HepG2 (cell line): Measurements from ENCODE around the gene PRR5L. TPM values are rescaled to one million over a fixed set of nuclear protein-coding genes. Genes with fewer than 3 reads are reported as not detected.

ENCODE experiments used
- ATAC-seq: fragments of 200-7000 bp; cut with Tn5 transposase; 3 replicates; pipeline ENCODE4 v1.9.1; 2020; ENCODE audit warnings: mild to moderate bottlenecking, moderate library complexity
- BruUV-seq: library from RNA; stranded (reverse); fragments of 400-500 nt; replicated peaks from 2 replicates; lab custom pipeline; 2021; lab: Mats Ljungman, UMichigan
- CTCF ChIA-PET: fragments of 300-600 bp; formaldehyde crosslinking; extraction: SDS; loops from one replicate; lab custom pipeline; 2021; ENCODE audit warnings: low total read pairs, inconsistent platforms, low intra/inter-chr PET ratio; lab: Yijun Ruan, JAX
- POLR2A ChIA-PET: fragments of 350-600 bp; sonication (Branson Sonifier 250); formaldehyde crosslinking; loops from one replicate; lab custom pipeline; 2020; ENCODE audit warnings: antibody characterized with exemption, inconsistent platforms; lab: Yijun Ruan, JAX
- DNase-seq: peaks from one replicate; pipeline ENCODE4 v3.0.0-alpha.2; 2015; ENCODE audit warnings: low spot score
- FAIRE-seq: peaks from 3 replicates; lab custom pipeline; 2011; peaks lifted over from hg19 to GRCh38; lab: Jason Lieb, UNC
- H2AFZ ChIP-seq: one replicate; pipeline ENCODE4 v1.6.1; 2011; ENCODE audit warnings: low read length, inconsistent platforms
- H3K27ac ChIP-seq: fragments of 300-600 bp; 3 replicates; pipeline ENCODE4 v1.8.0; 2011; ENCODE audit warnings: mixed run types, mild to moderate bottlenecking, mixed read lengths, low read length, inconsistent platforms; ENCODE audit not compliant: insufficient read depth; ENCODE audit errors: extremely low read length
- H3K27me3 ChIP-seq, 2 experiments: fragments of 200-600 bp in 1 of 2; 2 replicates in 1 of 2; 3 replicates in 1 of 2; pipeline versions ENCODE4 v1.6.0 to v1.8.0; 2011; ENCODE audit warnings: low read length in 2 of 2, mild to moderate bottlenecking in 2 of 2, moderate library complexity in 2 of 2, inconsistent platforms in 1 of 2; ENCODE audit not compliant: insufficient read depth in 2 of 2, control insufficient read depth in 1 of 2
- H3K36me3 ChIP-seq, 2 experiments: fragments of 200-600 bp in 1 of 2; replicated peaks in 1 of 2; 2 replicates in 1 of 2; 3 replicates in 1 of 2; pipeline versions ENCODE4 v1.5.1 to v1.8.0; 2011; ENCODE audit warnings: low read length in 2 of 2, inconsistent platforms in 1 of 2; ENCODE audit not compliant: insufficient read depth in 2 of 2, control insufficient read depth in 1 of 2
- H3K4me1 ChIP-seq: 2 replicates; pipeline ENCODE4 v1.5.1; 2012; ENCODE audit warnings: low read length, inconsistent platforms; ENCODE audit not compliant: insufficient read depth
- H3K4me2 ChIP-seq: 2 replicates; pipeline ENCODE4 v1.6.0; 2011; ENCODE audit warnings: low read depth, low read length, inconsistent platforms
- H3K4me3 ChIP-seq, 3 experiments: fragments of 200-600 bp in 1 of 3; sonication (generic), shearing (Covaris generic) in 1 of 3; replicated peaks in 1 of 3; 2 replicates each; pipeline ENCODE4 v1.5.1; 2011 to 2016; ENCODE audit warnings: low read length in 3 of 3, inconsistent platforms in 2 of 3, low read depth in 2 of 3, mild to moderate bottlenecking in 2 of 3, control low read depth in 1 of 3, mixed read lengths in 1 of 3; ENCODE audit not compliant: insufficient read depth in 1 of 3
- H3K79me2 ChIP-seq: one replicate; pipeline ENCODE4 v1.6.1; 2011; ENCODE audit warnings: low read length, inconsistent platforms; ENCODE audit not compliant: insufficient read depth
- H3K9ac ChIP-seq: 2 replicates; pipeline ENCODE4 v1.6.0; 2011; ENCODE audit warnings: mild to moderate bottlenecking, low read depth, low read length, inconsistent platforms; ENCODE audit not compliant: insufficient read depth
- H3K9me3 ChIP-seq: 2 replicates; pipeline ENCODE4 v1.5.1; 2012; ENCODE audit warnings: mild to moderate bottlenecking, low read length
- H4K20me1 ChIP-seq: 2 replicates; pipeline ENCODE4 v1.6.0; 2011; ENCODE audit warnings: inconsistent platforms, mild to moderate bottlenecking, low read length, moderate library complexity; ENCODE audit not compliant: insufficient read depth
- BORCS8-MEF2B ChIP-seq: sonication (generic); formaldehyde crosslinking; IDR thresholded peaks from 2 replicates; pipeline ENCODE4 v1.8.0; 2022; ENCODE audit warnings: mild to moderate bottlenecking, missing genetic modification reagents
- HOXD1 ChIP-seq: sonication (generic); formaldehyde crosslinking; IDR thresholded peaks from 2 replicates; pipeline ENCODE4 v1.5.0; 2020; ENCODE audit warnings: missing genetic modification reagents
- IKZF4 ChIP-seq: sonication (generic); formaldehyde crosslinking; IDR thresholded peaks from 2 replicates; pipeline ENCODE4 v1.5.1; 2020; ENCODE audit warnings: borderline replicate concordance, mild to moderate bottlenecking, low read depth, missing genetic modification reagents; ENCODE audit errors: not compliant biosample characterization
- JDP2 ChIP-seq: sonication (generic); formaldehyde crosslinking; IDR thresholded peaks from 2 replicates; pipeline ENCODE4 v1.8.1; 2022; ENCODE audit warnings: missing genetic modification reagents, borderline replicate concordance
- MIXL1 ChIP-seq: IDR thresholded peaks from 2 replicates; pipeline ENCODE4 v1.6.1; 2016
- NFE2 ChIP-seq: sonication (generic); formaldehyde crosslinking; IDR thresholded peaks from 2 replicates; pipeline ENCODE4 v1.4.0; 2020; ENCODE audit warnings: missing genetic modification reagents
- NR2F1 ChIP-seq, 2 experiments: fragments of 450-650 bp in 1 of 2; formaldehyde crosslinking in 1 of 2; IDR thresholded peaks; 2 replicates each; pipeline versions ENCODE4 v1.5.0 to v1.6.1; 2016 to 2020; ENCODE audit warnings: mild to moderate bottlenecking in 1 of 2, missing compliant biosample characterization in 1 of 2, missing genetic modification reagents in 1 of 2, moderate library complexity in 1 of 2
- NRL ChIP-seq: sonication (generic); formaldehyde crosslinking; IDR thresholded peaks from 2 replicates; pipeline ENCODE4 v1.5.0; 2020; ENCODE audit warnings: missing genetic modification reagents, mild to moderate bottlenecking, moderate library complexity, borderline replicate concordance
- POLR2A ChIP-seq, 2 experiments: IDR thresholded peaks; 2 replicates each; pipeline ENCODE4 v1.6.1; 2011; ENCODE audit warnings: low read depth in 2 of 2, low read length in 2 of 2, mild to moderate bottlenecking in 1 of 2, moderate library complexity in 1 of 2; ENCODE audit not compliant: insufficient read depth in 1 of 2
- RBFOX2 ChIP-seq: fragments of 200-400 bp; formaldehyde crosslinking; IDR thresholded peaks from 2 replicates; pipeline ENCODE4 v1.6.1; 2017; ENCODE audit warnings: low read depth, mild to moderate bottlenecking, low read length
- RXRB ChIP-seq: IDR thresholded peaks from 2 replicates; pipeline ENCODE4 v1.6.1; 2016; ENCODE audit warnings: borderline replicate concordance, missing genetic modification reagents, missing compliant biosample characterization
- STAG1 ChIP-seq: sonication (generic); formaldehyde crosslinking; IDR thresholded peaks from 2 replicates; pipeline ENCODE4 v1.4.0; 2020; ENCODE audit warnings: missing genetic modification reagents
- ZNF10 ChIP-seq: sonication (generic); formaldehyde crosslinking; IDR thresholded peaks from 2 replicates; pipeline ENCODE4 v1.4.0; 2020; ENCODE audit warnings: mild to moderate bottlenecking, low read depth, missing genetic modification reagents, borderline replicate concordance
- ZNF124 ChIP-seq: sonication (generic); formaldehyde crosslinking; IDR thresholded peaks from 2 replicates; pipeline ENCODE4 v1.4.0; 2020; ENCODE audit warnings: missing genetic modification reagents
- ZNF367 ChIP-seq: sonication (generic); formaldehyde crosslinking; IDR thresholded peaks from 2 replicates; pipeline ENCODE4 v1.4.0; 2020; ENCODE audit warnings: missing genetic modification reagents, borderline replicate concordance
- ZNF484 ChIP-seq: sonication (generic); formaldehyde crosslinking; IDR thresholded peaks from 2 replicates; pipeline ENCODE4 v1.5.1; 2020; ENCODE audit warnings: mild to moderate bottlenecking, low read depth, missing genetic modification reagents, borderline replicate concordance
- ZNF550 ChIP-seq: sonication (generic); formaldehyde crosslinking; IDR thresholded peaks from 2 replicates; pipeline ENCODE4 v1.4.0; 2020; ENCODE audit warnings: mild to moderate bottlenecking, missing genetic modification reagents, borderline replicate concordance
- WGBS: methylation state at CpG from one replicate; pipeline ENCODE4 v1.1.6; 2017; ENCODE audit warnings: low lambda C conversion rate; 5-methylcytosine and 5-hydroxymethylcytosine counted together
- in situ Hi-C: cut with HindIII; loops from 2 replicates; pipeline ENCODE4 v1.10.0; 2017; ENCODE audit warnings: low pct_unique_long_range_greater_than_20kb; ENCODE audit not compliant: extremely low pct_ligation_motif_present
- intact Hi-C: fragments of 100-400 bp; cut with micrococcal nuclease; formaldehyde crosslinking; loops from one replicate; pipeline ENCODE4 v1.10.0; 2022; ENCODE audit not compliant: unreplicated experiment
- polyA plus RNA-seq, 8 experiments: library from polyadenylated mRNA; depleted of rRNA in 3 of 8; stranded (reverse) in 7 of 8; unstranded in 1 of 8; fragments of >200 nt; fragmentation: Illumina TruSeq in 4 of 8; extraction: Trizol in 4 of 8; gene quantifications; 2 replicates each; pipeline versions ENCODE4 v1.2.1 to v1.2.3, GENCODE V29; 2011 to 2016; ENCODE audit warnings: low read depth in 4 of 8, missing spikeins in 1 of 8, mixed read lengths in 1 of 8; ENCODE audit not compliant: insufficient read depth in 1 of 8
- total RNA-seq, 5 experiments: library from RNA; depleted of rRNA; stranded (reverse); fragments of >200 nt; fragmentation: Illumina TruSeq; extraction: Trizol; gene quantifications; 2 replicates each; pipeline ENCODE4 v1.2.3, GENCODE V29; 2016; ENCODE audit warnings: low read depth in 1 of 5
- TF ChIP-seq, protein P1 (sequence below): sonication (generic); formaldehyde crosslinking; IDR thresholded peaks from 2 replicates; pipeline ENCODE4 v1.4.0; 2020; ENCODE audit warnings: missing genetic modification reagents
- TF ChIP-seq, protein P2 (sequence below), 2 experiments: IDR thresholded peaks; 2 replicates each; pipeline ENCODE4 v1.6.1; 2011 to 2012; ENCODE audit warnings: low read length in 2 of 2, borderline replicate concordance in 1 of 2, low read depth in 1 of 2, mild to moderate bottlenecking in 1 of 2, moderate library complexity in 1 of 2

Gene PRR5L
- total and polyA plus RNA-seq, 2 of the 13 experiments (the other 11 are each of a cell fraction or from before 2014, with no cell fraction given): 0.16 TPM; not detected in 1

DNA sequence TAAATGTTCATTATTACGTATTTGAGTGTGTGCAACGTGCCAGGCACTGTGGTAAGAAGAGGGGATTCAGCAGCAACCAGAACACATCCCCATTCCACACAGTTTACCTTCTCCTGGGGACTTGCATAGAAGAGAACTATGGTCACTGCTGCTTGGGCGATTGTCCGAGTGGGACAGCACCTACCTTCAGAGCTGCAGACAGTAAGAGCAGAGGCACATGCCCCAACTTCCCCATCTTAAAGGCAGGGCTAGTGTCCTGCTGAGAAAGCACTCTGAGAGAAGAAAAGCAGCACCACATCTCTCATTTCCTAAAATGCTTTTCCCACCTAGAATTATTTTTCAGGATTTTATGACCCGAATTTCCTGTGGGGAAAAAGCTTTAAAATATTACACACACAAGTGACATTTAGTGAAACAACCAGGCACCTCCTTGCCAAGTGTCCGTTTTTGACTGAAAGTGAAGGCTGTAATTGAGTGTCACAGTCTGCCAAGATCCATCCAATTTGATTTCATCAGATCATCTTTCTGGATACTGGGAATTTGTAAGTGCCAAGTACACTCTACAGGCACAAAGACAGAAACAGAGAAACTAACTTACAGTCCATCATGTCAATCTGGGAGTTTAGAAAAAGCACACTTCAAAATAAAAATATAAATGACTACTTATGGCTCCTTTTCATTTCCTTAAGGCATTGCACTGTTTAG, 189.4 kb downstream of the PRR5L start (continued):
- TF ChIP-seq NFE2 (CRISPR knock-in tag) (no peak), NR2F1 (CRISPR knock-in tag; IDR thresholded peaks at IDR 0.05) (no peak), ZNF124 (CRISPR knock-in tag) (no peak), ZNF10 (CRISPR knock-in tag) (no peak), JDP2 (CRISPR knock-in tag) (no peak), MIXL1 (CRISPR knock-in tag) (no peak), POLR2A (IDR thresholded peaks at IDR 0.05; ENCODE audit: insufficient read depth in 1 of 2, low read depth in 2 of 2, low read length in 2 of 2) (no peak)

- Histone ChIP-seq H3K4me1 (no peaks in the 10 kb centered on the region), H3K9ac (no peak overlapping the region), H3K36me3 (peaks cover 14 to 48% of the 10 kb centered on the region in 2 experiments), H3K4me2 (no peak overlapping the region), H2AFZ (no peak overlapping the region), H3K9me3 (no peaks in the 10 kb centered on the region), H3K4me3 (no peak overlapping the region), H3K27ac (no peak overlapping the region), H3K27me3 (no peaks in the 10 kb centered on the region), H3K79me2 (no peaks in the 10 kb centered on the region), H4K20me1 (no peaks in the 10 kb centered on the region)
- ATAC-seq (no peak), FAIRE-seq (no peak), DNase-seq (no peak)
- ChIA-PET POLR2A (no interaction called here), CTCF (no interaction called here)
- 97% methylated on average over 4 of the region's 4 CpGs for WGBS
- intact Hi-C loops: no loop called here
- in situ Hi-C loops: loop anchor here (25.0 kb wide), 1 partner anchor 875 kb away; the partner anchor contains the start of gene FJX1
- no TSS peak for BruUV-seq
- TF ChIP-seq, protein P1, sequence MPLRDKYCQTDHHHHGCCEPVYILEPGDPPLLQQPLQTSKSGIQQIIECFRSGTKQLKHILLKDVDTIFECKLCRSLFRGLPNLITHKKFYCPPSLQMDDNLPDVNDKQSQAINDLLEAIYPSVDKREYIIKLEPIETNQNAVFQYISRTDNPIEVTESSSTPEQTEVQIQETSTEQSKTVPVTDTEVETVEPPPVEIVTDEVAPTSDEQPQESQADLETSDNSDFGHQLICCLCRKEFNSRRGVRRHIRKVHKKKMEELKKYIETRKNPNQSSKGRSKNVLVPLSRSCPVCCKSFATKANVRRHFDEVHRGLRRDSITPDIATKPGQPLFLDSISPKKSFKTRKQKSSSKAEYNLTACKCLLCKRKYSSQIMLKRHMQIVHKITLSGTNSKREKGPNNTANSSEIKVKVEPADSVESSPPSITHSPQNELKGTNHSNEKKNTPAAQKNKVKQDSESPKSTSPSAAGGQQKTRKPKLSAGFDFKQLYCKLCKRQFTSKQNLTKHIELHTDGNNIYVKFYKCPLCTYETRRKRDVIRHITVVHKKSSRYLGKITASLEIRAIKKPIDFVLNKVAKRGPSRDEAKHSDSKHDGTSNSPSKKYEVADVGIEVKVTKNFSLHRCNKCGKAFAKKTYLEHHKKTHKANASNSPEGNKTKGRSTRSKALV: no peak
- TF ChIP-seq BORCS8-MEF2B (CRISPR knock-in tag) (no peak), POLR2A (IDR thresholded peaks at IDR 0.05; ENCODE audit: insufficient read depth in 1 of 2, low read depth in 2 of 2, low read length in 2 of 2) (no peak), HOXD1 (no peak), RBFOX2 (no peak), IKZF4 (no peak), NRL (no peak), RXRB (no peak), STAG1 (CRISPR knock-in tag) (no peak), ZNF367 (no peak), ZNF484 (CRISPR knock-in tag) (no peak), ZNF550 (no peak)
- TF ChIP-seq, protein P2, sequence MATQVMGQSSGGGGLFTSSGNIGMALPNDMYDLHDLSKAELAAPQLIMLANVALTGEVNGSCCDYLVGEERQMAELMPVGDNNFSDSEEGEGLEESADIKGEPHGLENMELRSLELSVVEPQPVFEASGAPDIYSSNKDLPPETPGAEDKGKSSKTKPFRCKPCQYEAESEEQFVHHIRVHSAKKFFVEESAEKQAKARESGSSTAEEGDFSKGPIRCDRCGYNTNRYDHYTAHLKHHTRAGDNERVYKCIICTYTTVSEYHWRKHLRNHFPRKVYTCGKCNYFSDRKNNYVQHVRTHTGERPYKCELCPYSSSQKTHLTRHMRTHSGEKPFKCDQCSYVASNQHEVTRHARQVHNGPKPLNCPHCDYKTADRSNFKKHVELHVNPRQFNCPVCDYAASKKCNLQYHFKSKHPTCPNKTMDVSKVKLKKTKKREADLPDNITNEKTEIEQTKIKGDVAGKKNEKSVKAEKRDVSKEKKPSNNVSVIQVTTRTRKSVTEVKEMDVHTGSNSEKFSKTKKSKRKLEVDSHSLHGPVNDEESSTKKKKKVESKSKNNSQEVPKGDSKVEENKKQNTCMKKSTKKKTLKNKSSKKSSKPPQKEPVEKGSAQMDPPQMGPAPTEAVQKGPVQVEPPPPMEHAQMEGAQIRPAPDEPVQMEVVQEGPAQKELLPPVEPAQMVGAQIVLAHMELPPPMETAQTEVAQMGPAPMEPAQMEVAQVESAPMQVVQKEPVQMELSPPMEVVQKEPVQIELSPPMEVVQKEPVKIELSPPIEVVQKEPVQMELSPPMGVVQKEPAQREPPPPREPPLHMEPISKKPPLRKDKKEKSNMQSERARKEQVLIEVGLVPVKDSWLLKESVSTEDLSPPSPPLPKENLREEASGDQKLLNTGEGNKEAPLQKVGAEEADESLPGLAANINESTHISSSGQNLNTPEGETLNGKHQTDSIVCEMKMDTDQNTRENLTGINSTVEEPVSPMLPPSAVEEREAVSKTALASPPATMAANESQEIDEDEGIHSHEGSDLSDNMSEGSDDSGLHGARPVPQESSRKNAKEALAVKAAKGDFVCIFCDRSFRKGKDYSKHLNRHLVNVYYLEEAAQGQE (IDR thresholded peaks at IDR 0.05; ENCODE audit: borderline replicate concordance in 1 of 2, low read depth in 1 of 2, low read length in 2 of 2): no peak
These were observed 191.5 kb downstream of the PRR5L start for GRCh38 chr11:36487619-36488018.
